Activated B cell treated with CpG ODN at 0.5 μM for 24 hours (primary cell): Measurements from ENCODE around the gene VPS13D. TPM values are rescaled to one million over a fixed set of nuclear protein-coding genes. Genes with fewer than 3 reads are reported as not detected.
"Not testable (repeated sequence)": the region's sequence is repeated elsewhere in the genome, so short reads cannot be mapped to it uniquely, and the experiment has no call there.

ENCODE experiments used
- ATAC-seq: fragments of 200-7000 bp; cut with Tn5 transposase; one replicate; pipeline ENCODE4 v1.10.0; 2021; ENCODE audit warnings: low read depth, mild to moderate bottlenecking, moderate library complexity
- CTCF ChIA-PET: fragments of 350-600 bp; sonication (Branson Sonifier 250); formaldehyde crosslinking; loops from one replicate; lab custom pipeline; 2021; ENCODE audit warnings: antibody characterized with exemption; lab: Charles Lee
- POLR2A ChIA-PET: fragments of 350-600 bp; sonication (Branson Sonifier 250); formaldehyde crosslinking; loops from one replicate; lab custom pipeline; 2021; ENCODE audit warnings: antibody characterized with exemption; lab: Charles Lee
- DNase-seq: peaks from one replicate; pipeline ENCODE4 v3.0.0; 2022
- H3K27ac Mint-ChIP-seq: one replicate; pipeline ENCODE4 v1.8.0; 2020; ENCODE audit warnings: mixed read lengths
- H3K27me3 Mint-ChIP-seq: one replicate; pipeline ENCODE4 v1.8.0; 2021; ENCODE audit warnings: mixed read lengths
- H3K36me3 Mint-ChIP-seq: one replicate; pipeline ENCODE4 v1.8.0; 2021; ENCODE audit warnings: low read depth, mixed read lengths
- H3K4me1 Mint-ChIP-seq: one replicate; pipeline ENCODE4 v1.8.0; 2021; ENCODE audit warnings: mixed read lengths
- H3K4me3 Mint-ChIP-seq: one replicate; pipeline ENCODE4 v1.8.0; 2020; ENCODE audit warnings: mild to moderate bottlenecking, mixed read lengths
- H3K9me3 Mint-ChIP-seq: one replicate; pipeline ENCODE4 v1.8.0; 2020; ENCODE audit warnings: mixed read lengths
- intact Hi-C: fragments of 100-400 bp; cut with micrococcal nuclease; formaldehyde crosslinking; loops from one replicate; pipeline ENCODE4 v1.15.1; 2024
- total RNA-seq: library from RNA; stranded (reverse); gene quantifications from 2 replicates; pipeline ENCODE4 v1.2.3, GENCODE V29; 2022
- TF ChIP-seq, protein P1 (sequence below): fragments of 200-600 bp; IDR thresholded peaks from one replicate; pipeline ENCODE4 v1.8.0; 2022; ENCODE audit warnings: antibody characterized with exemption, mild to moderate bottlenecking

Gene VPS13D
- total RNA-seq, 1 donor from 2014 or later = 64.5 TPM

- H3K36me3 Mint-ChIP-seq = peaks cover 70% of the 10 kb centered on the region
- no peaks in the 10 kb centered on the region for H3K9me3 Mint-ChIP-seq
- ChIA-PET POLR2A (no interaction called here), CTCF (no interaction called here)
- intact Hi-C loops = no loop called here
- H3K4me1 Mint-ChIP-seq = peaks cover 8% of the 10 kb centered on the region
- TF ChIP-seq, protein P1, sequence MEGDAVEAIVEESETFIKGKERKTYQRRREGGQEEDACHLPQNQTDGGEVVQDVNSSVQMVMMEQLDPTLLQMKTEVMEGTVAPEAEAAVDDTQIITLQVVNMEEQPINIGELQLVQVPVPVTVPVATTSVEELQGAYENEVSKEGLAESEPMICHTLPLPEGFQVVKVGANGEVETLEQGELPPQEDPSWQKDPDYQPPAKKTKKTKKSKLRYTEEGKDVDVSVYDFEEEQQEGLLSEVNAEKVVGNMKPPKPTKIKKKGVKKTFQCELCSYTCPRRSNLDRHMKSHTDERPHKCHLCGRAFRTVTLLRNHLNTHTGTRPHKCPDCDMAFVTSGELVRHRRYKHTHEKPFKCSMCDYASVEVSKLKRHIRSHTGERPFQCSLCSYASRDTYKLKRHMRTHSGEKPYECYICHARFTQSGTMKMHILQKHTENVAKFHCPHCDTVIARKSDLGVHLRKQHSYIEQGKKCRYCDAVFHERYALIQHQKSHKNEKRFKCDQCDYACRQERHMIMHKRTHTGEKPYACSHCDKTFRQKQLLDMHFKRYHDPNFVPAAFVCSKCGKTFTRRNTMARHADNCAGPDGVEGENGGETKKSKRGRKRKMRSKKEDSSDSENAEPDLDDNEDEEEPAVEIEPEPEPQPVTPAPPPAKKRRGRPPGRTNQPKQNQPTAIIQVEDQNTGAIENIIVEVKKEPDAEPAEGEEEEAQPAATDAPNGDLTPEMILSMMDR = no peak
- no peak for ATAC-seq
- H3K4me3 Mint-ChIP-seq = no peak overlapping the region
- no peaks in the 10 kb centered on the region for H3K27me3 Mint-ChIP-seq
- no peak for DNase-seq
- no peak overlapping the region for H3K27ac Mint-ChIP-seq
Measured at GRCh38 chr1:12454406-12455391, 224.9 kb downstream of the VPS13D start.

GRCh38 chr1:12456081-12456480, 226.3 kb downstream of the VPS13D start:
- ATAC-seq, POLR2A ChIA-PET, H3K27ac Mint-ChIP-seq, DNase-seq, H3K4me1 Mint-ChIP-seq, H3K4me3 Mint-ChIP-seq, intact Hi-C loops, H3K9me3 Mint-ChIP-seq, H3K27me3 Mint-ChIP-seq, CTCF ChIA-PET: not testable (repeated sequence)
- peaks cover 69% of the 10 kb centered on the region for H3K36me3 Mint-ChIP-seq

DNA sequence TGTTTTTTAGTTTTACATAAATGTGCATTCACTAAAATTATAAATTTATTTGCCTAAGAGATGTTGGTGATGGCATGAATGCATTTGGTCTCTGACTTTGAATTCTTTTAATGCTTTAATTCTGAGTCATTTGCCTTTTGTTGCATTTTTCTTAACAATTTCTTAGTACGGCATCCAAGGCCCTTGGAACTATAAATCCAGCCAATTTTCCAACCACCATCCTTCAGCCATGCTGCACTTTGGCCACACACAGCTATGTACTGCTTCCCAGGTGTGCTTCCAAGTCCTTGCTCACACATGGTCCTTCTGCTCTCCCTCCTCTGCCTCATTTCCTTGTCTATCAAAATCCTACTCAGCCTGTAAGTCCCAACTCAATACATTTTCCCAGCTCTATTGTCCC, 227.1 kb downstream of the VPS13D start:
- no peak overlapping the region for H3K27ac Mint-ChIP-seq
- TF ChIP-seq, protein P1 = no peak
- no peaks in the 10 kb centered on the region for H3K4me1 Mint-ChIP-seq
- peaks cover 72% of the 10 kb centered on the region for H3K36me3 Mint-ChIP-seq
- intact Hi-C loops = no loop called here
- ATAC-seq = no peak
- H3K27me3 Mint-ChIP-seq = no peaks in the 10 kb centered on the region
- POLR2A ChIA-PET = no interaction called here
- H3K9me3 Mint-ChIP-seq = no peaks in the 10 kb centered on the region
- no peak for DNase-seq
- CTCF ChIA-PET = no interaction called here
- no peak overlapping the region for H3K4me3 Mint-ChIP-seq

- Mint-ChIP-seq H3K36me3 (peaks cover 72% of the 10 kb centered on the region), H3K4me1 (no peaks in the 10 kb centered on the region), H3K9me3 (no peaks in the 10 kb centered on the region), H3K27ac (no peak overlapping the region), H3K4me3 (no peak overlapping the region), H3K27me3 (no peaks in the 10 kb centered on the region)
- TF ChIP-seq, protein P1 = no peak
- POLR2A ChIA-PET = no interaction called here
- CTCF ChIA-PET = no interaction called here
- intact Hi-C loops = no loop called here
- DNase-seq = no peak
- no peak for ATAC-seq
Measured at GRCh38 chr1:12457771-12458170, 227.9 kb downstream of the VPS13D start.

- Mint-ChIP-seq H3K4me1 (no peaks in the 10 kb centered on the region), H3K27me3 (no peaks in the 10 kb centered on the region), H3K4me3 (no peak overlapping the region), H3K36me3 (peaks cover 77% of the 10 kb centered on the region), H3K9me3 (no peaks in the 10 kb centered on the region), H3K27ac (no peak overlapping the region)
- POLR2A ChIA-PET = no interaction called here
- DNase-seq = no peak
- intact Hi-C loops = no loop called here
- TF ChIP-seq, protein P1 = no peak
- no peak for ATAC-seq
- CTCF ChIA-PET = no interaction called here
Measured at GRCh38 chr1:12458571-12458970, 228.7 kb downstream of the VPS13D start.
